ENCODE results near the gene SLAMF6.

- TF ChIP-seq POLR2A (IDR thresholded peaks at IDR 0.05) (no peak), CTCF (IDR thresholded peaks at IDR 0.05) (no peak)
Measured at GRCh38 chr1:160446945-160447600, 76.0 kb downstream of the SLAMF6 start.

Data from right lobe of liver (tissue), 4 donors.